ENCODE results near the gene RAB3C.
"Not testable (repeated sequence)": the region's sequence is repeated elsewhere in the genome, so short reads cannot be mapped to it uniquely, and the experiment has no call there.

Gene RAB3C

GRCh38 chr5:58602889-58603288, 20.0 kb downstream of the RAB3C start:
- not testable (repeated sequence) for DNase-seq (ENCODE audit: low spot score)

DNA sequence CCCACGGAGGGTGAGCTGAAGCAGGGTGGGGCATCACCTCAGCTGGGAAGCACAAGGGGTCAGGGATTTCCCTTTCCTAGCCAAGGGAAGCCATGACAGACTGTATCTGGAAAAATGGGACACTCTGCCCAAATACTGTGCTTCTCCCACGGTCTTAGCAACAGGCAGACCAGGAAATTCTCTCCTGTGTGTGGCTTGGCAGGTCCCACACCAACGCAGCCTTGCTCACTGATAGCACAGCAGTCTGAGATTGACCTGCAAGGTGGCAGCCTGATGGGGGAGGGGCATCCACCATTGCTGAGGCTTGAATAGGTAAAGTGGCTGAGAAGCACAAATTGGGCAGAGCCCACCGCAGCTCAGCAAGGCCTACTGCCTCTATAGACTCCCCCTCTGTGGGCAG, 23.2 kb downstream of the RAB3C start:
- DNase-seq (ENCODE audit: low spot score): no peak

GRCh38 chr5:58615972-58616371, 33.1 kb downstream of the RAB3C start:
- no peak for DNase-seq (ENCODE audit: low spot score)

DNA sequence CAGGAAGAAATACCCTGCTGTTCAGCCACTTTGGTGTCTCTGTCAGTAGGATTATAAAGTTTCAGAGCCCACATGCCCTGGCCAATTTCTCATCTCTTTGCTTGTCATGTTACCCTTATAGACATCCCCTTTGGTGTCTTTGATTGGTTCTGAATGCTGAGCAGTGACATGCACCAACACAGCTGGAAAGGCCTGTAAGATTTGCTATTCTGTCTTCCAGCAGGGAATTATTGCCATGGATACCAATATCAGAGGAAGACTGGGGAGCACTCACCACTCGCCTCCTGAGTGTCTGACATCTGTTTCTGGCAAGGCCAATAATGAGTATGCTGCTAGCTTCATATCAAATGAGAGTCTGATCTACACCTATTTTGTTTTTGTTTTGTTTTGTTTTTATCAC, 34.4 kb downstream of the RAB3C start:
- no peak for DNase-seq (ENCODE audit: low spot score)

GRCh38 chr5:58620336-58620735, 37.5 kb downstream of the RAB3C start:
- no peak for DNase-seq (ENCODE audit: low spot score)

- no peak for DNase-seq (ENCODE audit: low spot score)
Measured at GRCh38 chr5:58622936-58623871, 40.3 kb downstream of the RAB3C start.

GRCh38 chr5:58628626-58629025, 45.8 kb downstream of the RAB3C start:
- no peak for DNase-seq (ENCODE audit: low spot score)

- DNase-seq (ENCODE audit: low spot score): peak; percentile 7
Measured at GRCh38 chr5:58629271-58630159, 46.6 kb downstream of the RAB3C start.

DNA sequence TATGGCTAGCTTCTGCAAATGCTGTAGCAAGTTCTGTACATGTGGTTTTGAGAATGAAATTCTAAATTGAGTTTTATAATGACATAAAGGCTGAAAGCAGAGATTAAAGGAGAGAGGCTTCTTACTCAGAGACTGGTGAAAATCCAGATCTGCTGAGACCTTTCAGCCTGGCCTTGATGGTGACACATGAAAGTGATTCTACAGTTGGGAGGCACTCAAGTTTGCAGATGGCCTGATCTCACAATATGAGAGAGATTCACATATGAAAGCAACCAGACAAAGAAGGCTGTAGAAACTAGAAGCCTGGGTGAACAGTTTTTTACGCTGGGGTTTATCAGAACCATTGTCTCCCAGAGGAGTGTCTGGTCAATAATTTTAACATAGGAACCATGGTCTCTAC, 49.0 kb downstream of the RAB3C start:
- no peak for DNase-seq (ENCODE audit: low spot score)

GRCh38 chr5:58635416-58635815, 52.5 kb downstream of the RAB3C start:
- DNase-seq (ENCODE audit: low spot score): no peak

DNA sequence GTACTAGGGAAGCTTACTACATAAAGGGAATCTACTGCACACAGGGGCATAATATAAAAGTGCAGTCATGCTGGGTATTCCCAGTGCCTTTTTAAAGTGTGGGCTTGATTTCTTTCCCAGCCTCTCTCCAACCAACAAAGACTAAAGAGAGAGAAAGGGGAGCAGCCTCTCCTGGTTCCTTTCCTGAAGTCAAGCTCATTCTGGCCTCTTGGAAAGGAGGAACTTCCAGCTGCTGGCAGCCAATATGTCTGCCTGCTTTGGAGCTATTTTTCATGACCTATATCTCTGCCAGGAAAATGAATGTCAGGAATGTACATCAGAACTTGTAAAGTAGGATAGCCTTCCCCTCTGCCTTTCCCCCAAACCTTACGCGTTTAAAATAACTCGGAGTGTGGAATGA, 57.1 kb downstream of the RAB3C start:
- no peak for DNase-seq (ENCODE audit: low spot score)

DNA sequence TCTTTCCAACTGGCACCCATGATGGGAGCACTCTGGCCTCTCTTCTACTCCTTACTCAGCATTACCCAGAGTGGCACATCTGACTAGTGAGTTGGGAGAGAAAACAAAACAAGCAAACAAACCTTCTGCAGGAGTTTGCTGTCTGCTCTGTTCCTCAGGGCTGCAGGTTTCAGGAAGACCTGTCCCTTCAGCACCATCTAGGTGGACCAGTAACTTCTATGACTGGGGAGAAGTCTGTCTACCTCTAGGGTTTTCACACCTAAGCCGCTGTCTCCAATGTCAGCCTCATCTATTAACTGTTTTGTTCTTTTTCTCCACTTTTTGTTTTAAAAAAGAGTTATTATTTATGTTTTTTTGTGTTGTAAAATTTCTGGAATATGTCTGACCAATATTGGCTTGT, 58.7 kb downstream of the RAB3C start:
- no peak for DNase-seq (ENCODE audit: low spot score)

- no peak for DNase-seq (ENCODE audit: low spot score)
Measured at GRCh38 chr5:58648846-58649245, 66.0 kb downstream of the RAB3C start.

DNA sequence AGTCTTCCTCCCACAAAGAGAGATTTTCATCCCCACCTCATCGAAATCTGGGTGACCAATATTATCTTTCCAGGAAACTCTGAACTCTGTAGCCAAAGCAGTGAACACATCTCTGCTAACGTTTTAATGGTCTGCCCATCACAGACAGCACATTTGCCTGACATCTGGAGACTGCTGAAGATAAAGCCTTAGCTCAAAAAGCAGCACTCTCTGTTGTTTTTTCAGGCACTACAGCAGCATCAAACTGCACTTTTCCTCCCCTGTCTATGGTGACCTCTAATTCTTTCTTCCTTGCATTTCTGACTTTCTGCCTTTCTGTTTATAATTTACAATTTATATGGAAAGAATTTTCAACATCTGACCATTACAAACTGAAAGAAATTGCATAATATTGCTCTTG, 66.8 kb downstream of the RAB3C start:
- no peak for DNase-seq (ENCODE audit: low spot score)

- no peak for DNase-seq (ENCODE audit: low spot score)
Measured at GRCh38 chr5:58653521-58653920, 70.6 kb downstream of the RAB3C start.

DNA sequence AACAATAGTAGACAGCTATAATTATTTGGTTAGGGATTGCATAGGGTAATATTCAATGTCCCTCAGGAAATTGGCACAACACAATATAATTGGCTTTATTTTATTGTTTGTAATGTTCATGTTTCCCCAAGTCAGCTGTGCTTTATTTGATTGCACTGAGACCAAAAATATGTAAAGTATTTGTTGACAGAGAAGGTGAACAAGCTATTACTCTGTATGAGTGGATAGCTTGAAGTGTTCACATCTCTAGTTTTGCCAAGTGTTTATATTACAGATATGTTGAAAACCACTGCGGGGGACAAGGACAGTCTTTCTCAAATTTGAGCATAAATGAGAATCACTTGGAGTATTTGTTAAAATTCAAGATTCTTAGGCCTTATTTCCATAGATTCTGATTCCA, 83.3 kb downstream of the RAB3C start:
- DNase-seq (ENCODE audit: low spot score): no peak

DNA sequence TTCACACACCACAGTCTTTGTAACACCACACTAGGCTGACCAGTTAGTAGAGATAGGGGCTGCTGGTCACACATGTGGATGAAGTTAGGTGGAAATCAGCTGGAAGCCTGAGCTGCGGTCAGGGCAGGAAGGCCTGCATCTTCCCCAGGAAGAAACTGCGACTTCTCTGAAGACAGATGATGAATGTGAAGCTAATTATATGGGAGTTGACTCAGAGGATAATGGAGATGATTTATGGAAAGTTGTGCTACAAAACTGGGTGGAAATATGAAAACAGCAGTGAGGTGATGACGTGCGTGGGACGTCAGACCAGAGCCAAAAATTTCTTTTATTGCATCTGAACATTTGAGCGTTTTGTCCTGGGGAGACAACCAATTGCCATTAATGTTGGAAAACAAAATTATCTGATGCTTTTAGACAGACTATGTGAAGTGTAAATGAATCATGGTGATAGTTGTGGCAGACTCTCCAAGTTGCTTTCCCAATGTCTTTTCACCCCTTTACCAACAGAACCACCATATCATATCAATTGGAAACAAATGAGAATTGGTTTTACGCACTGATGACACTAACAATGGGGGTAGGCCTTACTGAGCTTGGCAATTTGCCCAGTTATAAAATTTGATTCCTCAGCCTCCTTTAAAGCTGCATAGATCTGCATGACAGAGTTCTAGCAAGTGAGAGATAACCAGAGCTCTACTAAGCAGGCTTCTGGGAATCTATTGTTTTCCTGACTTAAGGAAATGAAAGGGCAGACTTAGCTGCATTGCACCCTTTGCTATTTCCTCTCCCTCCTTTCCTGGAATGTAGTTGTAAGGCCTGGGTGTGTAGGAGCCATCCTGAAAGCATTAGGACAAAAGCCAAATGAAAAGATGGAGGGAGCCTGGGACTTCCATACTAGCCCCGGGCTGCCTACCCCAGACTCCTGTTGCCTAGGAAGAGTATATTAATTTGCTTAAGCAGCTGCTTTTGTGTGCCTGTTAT, 84.0 kb downstream of the RAB3C start:
- no peak for DNase-seq (ENCODE audit: low spot score)

GRCh38 chr5:58670582-58670981, 87.7 kb downstream of the RAB3C start:
- DNase-seq (ENCODE audit: low spot score): no peak

GRCh38 chr5:58671155-58671554, 88.3 kb downstream of the RAB3C start:
- no peak for DNase-seq (ENCODE audit: low spot score)

DNA sequence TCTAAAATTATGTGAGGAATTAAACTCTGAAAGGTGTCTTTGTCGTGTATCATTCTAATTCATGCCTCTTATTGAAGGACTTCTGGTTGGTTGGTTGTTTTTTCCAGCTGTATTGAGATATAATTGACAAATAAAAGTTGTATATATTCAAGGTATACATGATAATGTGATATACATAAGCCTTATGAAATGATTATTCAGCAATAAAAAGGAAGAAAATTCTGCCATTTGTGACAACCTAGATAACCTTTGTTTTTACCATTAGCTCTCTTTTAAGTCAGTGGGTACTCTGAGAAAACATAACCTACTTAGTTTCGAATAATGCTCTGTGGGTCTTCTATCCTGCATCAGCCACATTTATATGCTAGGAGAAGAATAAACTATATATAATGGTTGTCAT, 89.6 kb downstream of the RAB3C start:
- no peak for DNase-seq (ENCODE audit: low spot score)

DNA sequence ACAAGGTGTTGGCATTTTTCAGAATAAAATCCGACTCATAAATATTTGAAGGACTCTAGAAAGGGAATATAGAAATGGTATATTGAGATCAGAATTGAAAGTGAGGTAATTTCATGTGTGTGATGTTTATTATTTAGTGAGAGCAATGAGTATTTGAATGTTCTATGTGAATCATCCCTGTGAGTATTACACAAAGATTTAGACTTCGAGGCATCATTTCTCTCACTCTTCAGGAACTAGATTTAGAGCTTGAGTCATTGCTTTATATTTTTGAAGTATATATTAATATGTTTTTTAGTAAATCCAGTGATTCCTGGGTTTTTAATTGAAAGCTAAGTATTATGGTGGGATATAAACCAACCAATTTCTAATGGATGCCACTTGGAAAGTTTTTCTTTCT, 91.2 kb downstream of the RAB3C start:
- no peak for DNase-seq (ENCODE audit: low spot score)

DNA sequence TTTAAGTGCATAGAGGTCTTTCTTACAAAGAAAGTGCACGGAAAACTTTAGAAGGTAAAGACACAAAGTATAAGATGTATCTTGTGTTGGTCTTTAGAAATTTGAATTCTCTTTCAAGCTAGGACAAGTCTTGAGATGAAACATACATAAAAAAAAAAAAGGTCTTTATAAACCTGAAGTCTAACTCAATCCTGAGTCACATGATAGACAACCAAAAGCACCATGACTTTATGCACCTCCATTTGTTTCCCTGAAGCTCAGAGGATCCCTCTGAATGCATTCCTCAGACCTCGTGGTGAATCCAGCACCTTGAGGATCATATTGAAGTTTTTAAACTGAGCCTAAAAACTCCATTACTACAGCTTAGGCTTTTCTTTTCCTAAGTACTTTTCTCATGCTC, 91.8 kb downstream of the RAB3C start:
- no peak for DNase-seq (ENCODE audit: low spot score)

Data from HuH-7 (cell line).